OCI-LY7 (cell line): ENCODE data around the gene KLHL20.

Source experiments
- EZH2phosphoT487 ChIP-seq: fragments of 200-600 bp; sonication (generic); IDR thresholded peaks from 2 replicates; pipeline ENCODE4 v1.6.1; 2018; ENCODE audit warnings: low read depth, borderline replicate concordance, mild to moderate bottlenecking, mixed run types, antibody characterized with exemption, low read length, moderate library complexity, mixed read lengths
- TF ChIP-seq, protein P1 (sequence below): fragments of 200-600 bp; sonication (generic); conservative IDR thresholded peaks from 2 replicates; pipeline ENCODE4 v1.5.1; 2014; ENCODE audit warnings: mild to moderate bottlenecking, antibody characterized with exemption, low read length, moderate library complexity, mixed read lengths

DNA sequence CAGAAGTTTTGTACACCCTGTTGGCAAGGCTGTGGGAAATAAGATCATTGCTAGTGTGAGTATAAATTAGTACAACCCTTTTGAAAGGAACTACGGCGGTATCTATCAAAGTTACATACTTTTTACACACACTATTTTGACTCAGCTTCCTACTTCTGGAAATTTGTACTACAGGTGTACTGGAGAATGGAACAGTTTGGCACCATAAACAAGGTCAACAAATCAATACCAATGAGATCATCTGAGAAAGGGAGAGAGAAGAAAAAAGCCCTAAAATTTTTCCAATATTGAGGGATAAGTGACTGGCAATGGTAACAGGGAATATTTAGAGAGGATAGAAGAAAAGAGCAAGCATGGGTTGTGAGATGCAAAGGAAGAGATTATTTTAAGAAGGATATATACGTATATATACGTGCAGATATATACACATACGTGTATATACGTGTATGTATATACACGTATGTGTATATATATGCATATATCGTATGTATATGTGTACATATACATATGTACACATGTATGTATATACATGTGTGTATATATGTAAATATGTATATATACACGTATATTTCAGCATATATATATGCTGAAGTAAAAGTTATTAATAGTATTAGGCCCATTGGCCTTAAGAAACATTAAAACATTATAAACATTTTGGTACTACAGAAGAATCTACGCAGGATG, 27.6 kb downstream of the KLHL20 start:
- TF ChIP-seq, protein P1, sequence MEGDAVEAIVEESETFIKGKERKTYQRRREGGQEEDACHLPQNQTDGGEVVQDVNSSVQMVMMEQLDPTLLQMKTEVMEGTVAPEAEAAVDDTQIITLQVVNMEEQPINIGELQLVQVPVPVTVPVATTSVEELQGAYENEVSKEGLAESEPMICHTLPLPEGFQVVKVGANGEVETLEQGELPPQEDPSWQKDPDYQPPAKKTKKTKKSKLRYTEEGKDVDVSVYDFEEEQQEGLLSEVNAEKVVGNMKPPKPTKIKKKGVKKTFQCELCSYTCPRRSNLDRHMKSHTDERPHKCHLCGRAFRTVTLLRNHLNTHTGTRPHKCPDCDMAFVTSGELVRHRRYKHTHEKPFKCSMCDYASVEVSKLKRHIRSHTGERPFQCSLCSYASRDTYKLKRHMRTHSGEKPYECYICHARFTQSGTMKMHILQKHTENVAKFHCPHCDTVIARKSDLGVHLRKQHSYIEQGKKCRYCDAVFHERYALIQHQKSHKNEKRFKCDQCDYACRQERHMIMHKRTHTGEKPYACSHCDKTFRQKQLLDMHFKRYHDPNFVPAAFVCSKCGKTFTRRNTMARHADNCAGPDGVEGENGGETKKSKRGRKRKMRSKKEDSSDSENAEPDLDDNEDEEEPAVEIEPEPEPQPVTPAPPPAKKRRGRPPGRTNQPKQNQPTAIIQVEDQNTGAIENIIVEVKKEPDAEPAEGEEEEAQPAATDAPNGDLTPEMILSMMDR: no peak
- no peak for TF ChIP-seq EZH2phosphoT487
